A673 (cell line): ENCODE results near the gene TRMT112.

Experiments
- CTCF ChIP-seq: fragments of 300-800, 200-600 bp; sonication (generic); conservative IDR thresholded peaks from 2 replicates; pipeline ENCODE4 v1.5.1; 2017; ENCODE audit warnings: low read depth, mild to moderate bottlenecking, antibody characterized with exemption, low read length, moderate library complexity, mixed read lengths
- EZH2 ChIP-seq: fragments of 200-600 bp; sonication (generic); IDR thresholded peaks from 2 replicates; pipeline ENCODE4 v1.6.1; 2017; ENCODE audit warnings: borderline replicate concordance, low read depth, mild to moderate bottlenecking, mixed read lengths, antibody characterized with exemption, low read length; ENCODE audit not compliant: poor library complexity, severe bottlenecking

DNA sequence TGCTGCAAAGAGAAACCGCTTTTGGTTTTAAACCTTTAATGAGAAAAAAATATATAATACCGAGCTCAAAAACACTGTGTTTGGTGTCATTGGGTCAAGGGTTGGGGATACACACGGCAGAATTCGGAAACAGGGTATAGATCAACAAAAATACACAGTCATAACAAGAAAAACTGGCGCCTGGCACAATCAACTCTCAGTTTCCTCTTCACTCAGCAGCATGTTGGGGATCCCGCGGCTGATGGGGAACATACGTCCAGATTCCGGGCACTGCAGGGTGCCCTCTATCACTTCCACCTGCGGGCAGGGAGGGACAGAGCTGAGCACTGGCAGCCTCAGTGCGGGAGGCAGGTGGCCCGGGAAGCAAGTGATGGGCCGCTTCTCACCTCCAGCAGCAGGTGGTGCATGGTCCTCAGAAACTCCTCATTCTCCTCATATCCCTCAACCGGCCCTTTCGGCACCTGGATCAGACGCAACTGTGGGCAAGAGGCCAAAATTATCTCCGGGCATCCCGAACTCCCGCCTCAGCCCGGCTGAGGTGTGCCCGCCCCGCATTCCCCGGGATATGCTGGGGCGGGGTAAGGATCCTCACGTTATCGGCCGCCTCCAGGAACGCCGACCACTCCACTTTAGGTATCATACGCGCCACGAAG, 561 bp downstream of the TRMT112 start:
- TF ChIP-seq CTCF (no peak), EZH2 (no peak)
